HG02870 (cell line): ENCODE data around the gene SLC25A26.

Experiments used
- ATAC-seq: cut with Tn5 transposase; IDR thresholded peaks from one replicate; pipeline ENCODE4 v1.9.1; 2021; ENCODE audit warnings: mild to moderate bottlenecking, moderate library complexity; ENCODE audit not compliant: unreplicated experiment

Gene SLC25A26

GRCh38 chr3:66427352-66427751 lies 206.6 kb downstream of the SLC25A26 start:
- ATAC-seq = no peak

DNA sequence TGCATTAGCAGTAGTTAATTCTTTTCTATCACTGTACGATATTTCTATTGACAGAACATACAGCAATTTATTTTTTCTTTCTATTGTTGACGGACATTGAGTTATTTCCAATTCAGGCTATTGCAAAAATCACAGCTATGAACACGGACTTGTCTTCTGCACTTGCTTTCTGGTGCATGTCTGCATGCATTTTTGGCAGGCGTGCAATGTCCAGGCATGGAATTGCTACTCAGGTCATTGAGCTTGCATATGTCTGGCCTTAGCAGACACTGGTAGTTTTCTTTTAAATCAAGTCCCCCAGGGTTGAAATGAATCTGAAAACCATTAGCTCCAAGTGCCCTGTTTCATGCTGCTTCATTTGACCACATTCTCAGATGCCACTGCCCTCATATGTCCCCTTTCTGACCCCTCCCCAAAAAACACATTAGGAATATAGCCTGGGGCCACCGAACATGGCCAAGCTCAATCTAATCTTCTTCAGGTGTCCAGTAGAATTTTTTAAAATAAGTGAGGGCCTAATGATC lies 207.2 kb downstream of the SLC25A26 start:
- no peak for ATAC-seq
